Vagina (tissue), 2 donors: ENCODE results near the gene GNB1L.

Experiments
- CTCF ChIP-seq, 3 experiments: fragments of 450-650 bp in 2 of 3; fragments of 200-600 bp in 1 of 3; sonication (generic) in 1 of 3; IDR thresholded peaks; one replicate each; pipeline ENCODE4 v1.5.1; 2017 to 2019; ENCODE audit warnings: antibody characterized with exemption in 3 of 3, mild to moderate bottlenecking in 2 of 3, moderate library complexity in 2 of 3
- POLR2AphosphoS5 ChIP-seq, 2 donors: sonication (generic); formaldehyde crosslinking; IDR thresholded peaks; one replicate each; pipeline ENCODE4 v1.9.0; 2017; ENCODE audit warnings: antibody characterized with exemption in 2 of 2, mild to moderate bottlenecking in 2 of 2, low read depth in 1 of 2; ENCODE audit not compliant: insufficient read depth in 1 of 2

- TF ChIP-seq POLR2AphosphoS5 (IDR thresholded peaks at IDR 0.05; ENCODE audit: insufficient read depth in 1 of 2, low read depth in 1 of 2) (no peak), CTCF (IDR thresholded peaks at IDR 0.05) (no peak)
These were observed 14.6 kb downstream of the GNB1L start for GRCh38 chr22:19840059-19840458.
